ENCODE measurements around the gene C1QTNF9. TPM values are rescaled to one million over a fixed set of nuclear protein-coding genes. Genes with fewer than 3 reads are reported as not detected.

The C1QTNF9 gene
- total RNA-seq, 1 experiment from 2014 or later, result not detected

DNA sequence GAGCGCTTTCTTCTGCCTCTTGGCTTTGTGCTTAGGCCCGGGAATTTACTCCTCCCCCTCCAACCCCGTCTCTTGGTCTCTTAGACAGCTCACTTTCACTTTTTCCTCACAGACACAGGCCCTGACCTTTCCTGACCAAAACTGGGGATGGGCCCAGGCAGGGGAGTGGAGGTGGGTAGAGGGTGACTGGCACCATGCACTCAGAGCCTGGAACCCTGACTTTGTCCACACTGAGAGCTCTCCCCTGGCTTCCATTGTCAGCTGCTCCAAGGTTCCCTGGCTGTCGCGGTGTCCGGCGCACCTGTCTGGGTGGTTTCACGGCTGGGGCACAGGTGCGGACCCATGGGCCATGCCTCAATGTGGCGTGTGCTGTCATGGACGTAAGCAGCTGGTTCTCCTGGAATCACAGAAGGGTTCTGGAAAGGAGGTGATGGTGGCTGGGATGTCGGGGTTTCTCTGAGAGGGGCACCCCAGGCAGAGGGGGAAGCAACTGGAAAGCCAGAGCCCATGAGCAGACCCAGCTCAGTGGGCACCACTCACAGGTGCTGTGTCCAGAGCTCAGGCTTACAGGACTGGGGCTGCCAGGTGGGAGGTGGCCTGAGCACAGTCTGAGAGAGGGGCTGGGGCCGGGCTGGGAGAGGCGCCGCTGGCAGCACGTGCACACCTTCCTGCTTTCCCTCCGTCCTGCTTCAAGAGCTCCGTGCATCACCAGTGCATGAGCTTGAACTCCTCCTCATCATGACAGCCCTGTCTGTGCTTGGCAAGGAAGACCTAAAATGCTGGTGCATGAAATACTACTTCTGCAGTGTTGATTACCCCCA is 28.0 kb upstream of the C1QTNF9 start:
- H3K27me3 ChIP-seq (replicated peaks; ENCODE audit: control insufficient read depth, insufficient read depth, low read length), result no peaks in the 10 kb centered on the region
- Mint-ChIP-seq H3K9me3 (ENCODE audit: unreplicated experiment) (no peaks in the 10 kb centered on the region), H3K4me1 (ENCODE audit: low read depth, unreplicated experiment) (no peaks in the 10 kb centered on the region), H3K36me3 (ENCODE audit: insufficient read depth, unreplicated experiment) (no peaks in the 10 kb centered on the region), H3K27ac (ENCODE audit: unreplicated experiment) (no peak overlapping the region), H3K4me3 (ENCODE audit: unreplicated experiment) (no peak overlapping the region), H3K27me3 (ENCODE audit: insufficient read depth, unreplicated experiment) (no peaks in the 10 kb centered on the region)
- BruUV-seq (replicated peaks), result no TSS peak
- no peaks in the 10 kb centered on the region for H3K4me1 ChIP-seq
- CTCF ChIA-PET, result no interaction called here
- intact Hi-C loops (cut with micrococcal nuclease; ENCODE audit: unreplicated experiment), result no loop called here
- POLR2A ChIA-PET, result no interaction called here
- no peak overlapping the region for H3K4me3 ChIP-seq (ENCODE audit: low read depth, low read length)
- TF ChIP-seq, protein P1, sequence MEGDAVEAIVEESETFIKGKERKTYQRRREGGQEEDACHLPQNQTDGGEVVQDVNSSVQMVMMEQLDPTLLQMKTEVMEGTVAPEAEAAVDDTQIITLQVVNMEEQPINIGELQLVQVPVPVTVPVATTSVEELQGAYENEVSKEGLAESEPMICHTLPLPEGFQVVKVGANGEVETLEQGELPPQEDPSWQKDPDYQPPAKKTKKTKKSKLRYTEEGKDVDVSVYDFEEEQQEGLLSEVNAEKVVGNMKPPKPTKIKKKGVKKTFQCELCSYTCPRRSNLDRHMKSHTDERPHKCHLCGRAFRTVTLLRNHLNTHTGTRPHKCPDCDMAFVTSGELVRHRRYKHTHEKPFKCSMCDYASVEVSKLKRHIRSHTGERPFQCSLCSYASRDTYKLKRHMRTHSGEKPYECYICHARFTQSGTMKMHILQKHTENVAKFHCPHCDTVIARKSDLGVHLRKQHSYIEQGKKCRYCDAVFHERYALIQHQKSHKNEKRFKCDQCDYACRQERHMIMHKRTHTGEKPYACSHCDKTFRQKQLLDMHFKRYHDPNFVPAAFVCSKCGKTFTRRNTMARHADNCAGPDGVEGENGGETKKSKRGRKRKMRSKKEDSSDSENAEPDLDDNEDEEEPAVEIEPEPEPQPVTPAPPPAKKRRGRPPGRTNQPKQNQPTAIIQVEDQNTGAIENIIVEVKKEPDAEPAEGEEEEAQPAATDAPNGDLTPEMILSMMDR (IDR thresholded peaks at IDR 0.05; ENCODE audit: insufficient read depth in 1 of 2, low read depth in 1 of 2, low read length in 1 of 2, severe bottlenecking in 1 of 2, unreplicated experiment in 1 of 2), result no peak
- no peaks in the 10 kb centered on the region; the same call in 1 of the 2 replicates for H3K36me3 ChIP-seq (ENCODE audit: control insufficient read depth, insufficient read depth, low read length)
- DNase-seq, result no peak
- H3K9me3 ChIP-seq, result no peaks in the 10 kb centered on the region

DNA sequence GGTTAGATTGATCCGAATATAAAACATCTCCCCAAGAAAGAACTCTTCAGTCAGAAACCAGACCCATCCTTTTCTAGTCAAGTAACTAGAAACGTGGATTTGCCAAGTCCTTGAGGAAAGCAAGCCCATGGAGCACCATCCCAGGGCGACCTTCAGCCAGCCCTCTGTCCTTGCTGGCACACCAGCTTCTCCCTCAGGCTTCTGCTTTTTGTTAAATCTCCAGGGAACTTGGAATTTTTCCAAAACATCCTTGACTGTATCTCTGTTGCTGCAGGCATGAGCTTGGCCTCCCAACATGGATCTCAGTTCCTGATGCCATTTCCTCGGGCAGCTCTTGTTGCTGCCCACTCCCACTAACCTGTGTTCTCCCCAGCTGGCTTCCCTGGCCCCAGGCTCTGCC is 27.1 kb upstream of the C1QTNF9 start:
- Histone ChIP-seq H3K4me3 (ENCODE audit: low read depth, low read length) (no peak overlapping the region), H3K9me3 (no peaks in the 10 kb centered on the region), H3K27me3 (replicated peaks; ENCODE audit: control insufficient read depth, insufficient read depth, low read length) (no peaks in the 10 kb centered on the region), H3K4me1 (no peaks in the 10 kb centered on the region), H3K36me3 (ENCODE audit: control insufficient read depth, insufficient read depth, low read length) (no peaks in the 10 kb centered on the region; the same call in 1 of the 2 replicates)
- intact Hi-C loops (cut with micrococcal nuclease; ENCODE audit: unreplicated experiment), result no loop called here
- H3K4me1 Mint-ChIP-seq (ENCODE audit: low read depth, unreplicated experiment), result no peaks in the 10 kb centered on the region
- no peaks in the 10 kb centered on the region for H3K27me3 Mint-ChIP-seq (ENCODE audit: insufficient read depth, unreplicated experiment)
- no peaks in the 10 kb centered on the region for H3K9me3 Mint-ChIP-seq (ENCODE audit: unreplicated experiment)
- TF ChIP-seq, protein P1 (IDR thresholded peaks at IDR 0.05; ENCODE audit: insufficient read depth in 1 of 2, low read depth in 1 of 2, low read length in 1 of 2, severe bottlenecking in 1 of 2, unreplicated experiment in 1 of 2), result no peak
- no peak overlapping the region for H3K4me3 Mint-ChIP-seq (ENCODE audit: unreplicated experiment)
- CTCF ChIA-PET, result no interaction called here
- no peak overlapping the region for H3K27ac Mint-ChIP-seq (ENCODE audit: unreplicated experiment)
- POLR2A ChIA-PET, result no interaction called here
- DNase-seq, result no peak
- peaks cover 4% of the 10 kb centered on the region for H3K36me3 Mint-ChIP-seq (ENCODE audit: insufficient read depth, unreplicated experiment)
- no TSS peak for BruUV-seq (replicated peaks)

DNA sequence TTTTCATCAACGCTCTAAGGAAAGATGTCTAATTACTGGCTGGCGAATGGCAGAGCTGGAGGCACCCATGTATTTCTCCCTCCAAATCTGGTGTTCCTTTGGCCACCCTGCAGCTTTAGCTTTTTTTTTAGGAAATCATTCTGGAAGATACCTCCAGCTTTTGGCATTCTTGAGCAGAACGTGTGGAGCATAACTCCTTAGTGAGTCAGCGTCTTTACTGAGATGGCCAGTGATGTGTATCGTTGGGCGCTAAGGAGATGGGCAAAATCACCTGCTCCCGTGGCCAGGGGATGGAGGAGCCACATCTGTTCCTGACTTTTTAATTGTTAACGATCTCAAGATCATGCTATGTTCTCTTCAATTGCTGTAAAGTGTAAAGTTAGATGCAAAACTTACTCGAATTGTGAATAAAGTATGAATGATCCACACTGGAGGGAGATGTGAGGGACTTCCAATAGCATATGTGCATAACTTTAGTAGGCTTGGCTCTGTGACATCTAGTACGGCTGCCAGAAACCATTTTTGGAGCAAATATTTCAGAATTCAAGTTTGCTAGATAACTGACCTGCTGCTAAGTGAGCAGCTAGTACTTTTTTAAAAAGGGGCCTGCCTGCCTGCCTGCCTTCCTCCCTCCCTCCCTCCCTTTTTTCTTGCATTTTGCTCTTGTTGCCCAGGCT is 24.4 kb upstream of the C1QTNF9 start:
- intact Hi-C loops (cut with micrococcal nuclease; ENCODE audit: unreplicated experiment), result no loop called here
- Mint-ChIP-seq H3K4me3 (ENCODE audit: unreplicated experiment) (no peak overlapping the region), H3K27ac (ENCODE audit: unreplicated experiment) (no peak overlapping the region), H3K9me3 (ENCODE audit: unreplicated experiment) (no peaks in the 10 kb centered on the region), H3K36me3 (ENCODE audit: insufficient read depth, unreplicated experiment) (peaks cover 4% of the 10 kb centered on the region), H3K4me1 (ENCODE audit: low read depth, unreplicated experiment) (no peaks in the 10 kb centered on the region), H3K27me3 (ENCODE audit: insufficient read depth, unreplicated experiment) (no peaks in the 10 kb centered on the region)
- H3K36me3 ChIP-seq (ENCODE audit: control insufficient read depth, insufficient read depth, low read length), result no peaks in the 10 kb centered on the region; the same call in 1 of the 2 replicates
- BruUV-seq (replicated peaks), result no TSS peak
- no peaks in the 10 kb centered on the region for H3K4me1 ChIP-seq
- no peak overlapping the region for H3K4me3 ChIP-seq (ENCODE audit: low read depth, low read length)
- POLR2A ChIA-PET, result no interaction called here
- H3K9me3 ChIP-seq, result no peaks in the 10 kb centered on the region
- CTCF ChIA-PET, result interaction anchor here (0.9 kb wide), 1 partner anchor 56 kb away, joined by 4 read pairs; no protein-coding TSS in a partner anchor
- DNase-seq, result no peak
- no peaks in the 10 kb centered on the region for H3K27me3 ChIP-seq (replicated peaks; ENCODE audit: control insufficient read depth, insufficient read depth, low read length)
- TF ChIP-seq, protein P1 (IDR thresholded peaks at IDR 0.05; ENCODE audit: insufficient read depth in 1 of 2, low read depth in 1 of 2, low read length in 1 of 2, severe bottlenecking in 1 of 2, unreplicated experiment in 1 of 2), result no peak
